ENCODE results near the gene SLC30A2.
A peak's percentile ranks its signal among the peaks of the same experiment; 100 is the strongest.

The SLC30A2 gene

GRCh38 chr1:25994402-25995150, 51.3 kb downstream of the SLC30A2 start:
- no peak for DNase-seq

- DNase-seq: no peak
These were observed 52.5 kb downstream of the SLC30A2 start for GRCh38 chr1:25993197-25993951.

DNA sequence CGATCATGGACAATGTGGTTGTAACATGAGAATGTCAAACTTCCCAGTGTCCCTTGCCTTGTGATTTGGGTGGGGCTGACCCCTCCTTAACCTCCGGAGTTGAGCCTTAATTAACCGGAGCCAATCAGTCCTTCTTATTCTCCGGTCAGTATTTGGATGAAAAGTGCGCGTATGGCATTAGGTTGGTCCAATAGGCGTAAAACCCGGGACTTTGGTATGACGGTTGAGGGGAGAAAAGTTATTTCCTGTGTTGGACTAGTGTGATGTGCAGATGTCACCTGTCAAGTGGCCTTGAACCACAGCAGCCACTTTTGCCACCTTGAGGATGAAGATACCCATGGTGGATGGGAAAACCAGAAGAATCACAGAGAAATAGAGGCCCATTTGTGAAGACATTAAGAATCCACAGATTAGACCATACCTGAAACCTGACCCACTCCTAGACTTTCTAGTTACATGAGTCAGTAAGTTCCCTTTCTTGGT, 53.2 kb downstream of the SLC30A2 start:
- DNase-seq: no peak

- peak in 1 of 2 experiments; percentile 28 for DNase-seq
These were observed 53.8 kb downstream of the SLC30A2 start for GRCh38 chr1:25991937-25992688.

- DNase-seq: peak; percentile 94
These were observed 55.1 kb downstream of the SLC30A2 start for GRCh38 chr1:25990702-25991395.

DNA sequence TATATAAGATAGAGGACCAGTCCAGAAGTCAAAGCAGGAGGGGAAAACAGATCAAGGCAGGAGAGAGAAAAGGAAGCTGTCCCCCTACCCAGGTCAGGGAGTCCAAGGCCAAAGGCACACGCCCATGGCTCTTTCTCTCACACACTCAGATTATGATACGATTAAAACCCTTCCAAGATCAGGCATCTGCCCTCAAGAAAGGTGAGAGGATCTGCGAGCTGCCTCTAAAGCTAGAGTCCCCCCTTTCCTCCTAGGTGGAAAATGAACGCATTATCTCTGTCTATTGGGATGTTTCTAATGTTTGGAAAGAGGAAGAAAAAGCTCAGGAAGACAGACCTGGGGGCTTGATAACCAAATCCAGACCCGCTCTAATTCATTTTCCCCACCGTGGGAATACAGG, 55.7 kb downstream of the SLC30A2 start:
- DNase-seq: no peak

GRCh38 chr1:25989440-25990234, 56.3 kb downstream of the SLC30A2 start:
- peak; percentile 7 to 11 for DNase-seq

GRCh38 chr1:25987951-25988350, 58.0 kb downstream of the SLC30A2 start:
- DNase-seq: no peak
